Chondrocyte (in vitro differentiated cells): Measurements from ENCODE around the gene NOXA1. TPM values are rescaled to one million over a fixed set of nuclear protein-coding genes. Genes with fewer than 3 reads are reported as not detected.

Source experiments
- DNase-seq: peaks from one replicate; pipeline ENCODE4 v3.0.0; 2021; ENCODE audit warnings: mixed read lengths, low spot score
- H3K27ac Mint-ChIP-seq: one replicate; pipeline ENCODE4 v1.8.0; 2021; ENCODE audit warnings: mild to moderate bottlenecking, moderate library complexity, mixed read lengths; ENCODE audit not compliant: unreplicated experiment
- H3K27me3 Mint-ChIP-seq: 2 replicates; pipeline ENCODE4 v1.8.0; 2021; ENCODE audit warnings: low read depth, mixed read lengths
- H3K36me3 Mint-ChIP-seq: 2 replicates; pipeline ENCODE4 v1.8.0; 2021; ENCODE audit warnings: low read depth, mixed read lengths
- H3K4me1 Mint-ChIP-seq: 2 replicates; pipeline ENCODE4 v1.8.0; 2021; ENCODE audit warnings: low read depth, mild to moderate bottlenecking, mixed read lengths
- H3K4me3 Mint-ChIP-seq: one replicate; pipeline ENCODE4 v1.8.0; 2021; ENCODE audit warnings: mild to moderate bottlenecking, moderate library complexity, mixed read lengths; ENCODE audit not compliant: unreplicated experiment
- H3K9me3 Mint-ChIP-seq: 2 replicates; pipeline ENCODE4 v1.8.0; 2021; ENCODE audit warnings: low read depth, mixed read lengths
- total RNA-seq: library from RNA; stranded (reverse); gene quantifications from 3 replicates; pipeline ENCODE4 v1.2.1, GENCODE V29; 2021
- TF ChIP-seq, protein P1 (sequence below): fragments of 200-600 bp; sonication (generic); IDR thresholded peaks from 2 replicates; pipeline ENCODE4 v1.5.0; 2021; ENCODE audit warnings: antibody characterized with exemption, mild to moderate bottlenecking, moderate library complexity

Gene NOXA1
- total RNA-seq, 1 donor from 2014 or later = 2.0 TPM

- TF ChIP-seq, protein P1, sequence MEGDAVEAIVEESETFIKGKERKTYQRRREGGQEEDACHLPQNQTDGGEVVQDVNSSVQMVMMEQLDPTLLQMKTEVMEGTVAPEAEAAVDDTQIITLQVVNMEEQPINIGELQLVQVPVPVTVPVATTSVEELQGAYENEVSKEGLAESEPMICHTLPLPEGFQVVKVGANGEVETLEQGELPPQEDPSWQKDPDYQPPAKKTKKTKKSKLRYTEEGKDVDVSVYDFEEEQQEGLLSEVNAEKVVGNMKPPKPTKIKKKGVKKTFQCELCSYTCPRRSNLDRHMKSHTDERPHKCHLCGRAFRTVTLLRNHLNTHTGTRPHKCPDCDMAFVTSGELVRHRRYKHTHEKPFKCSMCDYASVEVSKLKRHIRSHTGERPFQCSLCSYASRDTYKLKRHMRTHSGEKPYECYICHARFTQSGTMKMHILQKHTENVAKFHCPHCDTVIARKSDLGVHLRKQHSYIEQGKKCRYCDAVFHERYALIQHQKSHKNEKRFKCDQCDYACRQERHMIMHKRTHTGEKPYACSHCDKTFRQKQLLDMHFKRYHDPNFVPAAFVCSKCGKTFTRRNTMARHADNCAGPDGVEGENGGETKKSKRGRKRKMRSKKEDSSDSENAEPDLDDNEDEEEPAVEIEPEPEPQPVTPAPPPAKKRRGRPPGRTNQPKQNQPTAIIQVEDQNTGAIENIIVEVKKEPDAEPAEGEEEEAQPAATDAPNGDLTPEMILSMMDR = no peak
- H3K4me1 Mint-ChIP-seq = peaks cover 36% of the 10 kb centered on the region
- H3K36me3 Mint-ChIP-seq = peaks cover 3% of the 10 kb centered on the region
- H3K27ac Mint-ChIP-seq = peak overlapping the region; percentile 57
- H3K27me3 Mint-ChIP-seq = no peaks in the 10 kb centered on the region
- H3K9me3 Mint-ChIP-seq = no peaks in the 10 kb centered on the region
- no peak overlapping the region for H3K4me3 Mint-ChIP-seq
- no peak for DNase-seq
Measured at GRCh38 chr9:137454597-137455358, 31.6 kb downstream of the NOXA1 start.

DNA sequence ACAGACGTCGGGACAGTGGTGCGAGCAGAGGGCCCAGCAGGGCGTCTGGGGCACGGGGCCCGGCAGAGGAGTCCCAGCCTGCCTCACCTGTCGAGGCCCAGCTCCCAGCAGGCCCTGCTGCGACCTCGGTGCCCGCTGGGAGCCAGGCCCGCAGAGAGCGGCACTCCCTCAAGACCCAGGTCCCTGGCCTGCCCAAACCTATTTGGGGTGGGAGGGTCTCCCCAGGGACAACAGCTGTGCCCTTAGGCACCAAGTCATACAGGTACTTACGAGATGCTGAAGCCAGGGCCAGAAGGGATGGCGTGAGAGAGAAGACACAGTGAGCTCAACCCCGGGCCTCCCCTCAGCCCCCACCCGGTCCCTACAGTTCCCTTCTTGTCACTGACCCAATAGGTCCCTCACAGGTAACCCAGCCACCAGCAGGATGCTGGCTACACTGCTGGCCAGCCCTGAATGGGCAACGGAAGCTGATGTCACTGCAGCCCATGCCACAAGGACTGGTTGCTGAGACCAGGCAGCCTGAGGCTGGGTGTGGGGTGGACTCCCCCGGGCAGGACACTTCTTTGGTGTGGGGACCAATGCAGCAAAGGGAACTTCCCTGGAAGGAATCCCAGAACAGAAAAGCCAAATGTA is 32.3 kb downstream of the NOXA1 start:
- Mint-ChIP-seq H3K36me3 (peaks cover 3% of the 10 kb centered on the region), H3K4me1 (peaks cover 36% of the 10 kb centered on the region), H3K4me3 (peak overlapping the region; percentile 48), H3K27me3 (no peaks in the 10 kb centered on the region), H3K9me3 (no peaks in the 10 kb centered on the region), H3K27ac (peak overlapping the region; percentile 91)
- TF ChIP-seq, protein P1 = no peak
- DNase-seq = no peak

GRCh38 chr9:137456061-137456863 is 33.1 kb downstream of the NOXA1 start:
- DNase-seq = no peak
- Mint-ChIP-seq H3K4me3 (peak overlapping the region; percentile 57), H3K27ac (peak overlapping the region; percentile 91), H3K36me3 (peaks cover 3% of the 10 kb centered on the region), H3K9me3 (no peaks in the 10 kb centered on the region), H3K27me3 (no peaks in the 10 kb centered on the region), H3K4me1 (peaks cover 36% of the 10 kb centered on the region)
- TF ChIP-seq, protein P1 = no peak

DNA sequence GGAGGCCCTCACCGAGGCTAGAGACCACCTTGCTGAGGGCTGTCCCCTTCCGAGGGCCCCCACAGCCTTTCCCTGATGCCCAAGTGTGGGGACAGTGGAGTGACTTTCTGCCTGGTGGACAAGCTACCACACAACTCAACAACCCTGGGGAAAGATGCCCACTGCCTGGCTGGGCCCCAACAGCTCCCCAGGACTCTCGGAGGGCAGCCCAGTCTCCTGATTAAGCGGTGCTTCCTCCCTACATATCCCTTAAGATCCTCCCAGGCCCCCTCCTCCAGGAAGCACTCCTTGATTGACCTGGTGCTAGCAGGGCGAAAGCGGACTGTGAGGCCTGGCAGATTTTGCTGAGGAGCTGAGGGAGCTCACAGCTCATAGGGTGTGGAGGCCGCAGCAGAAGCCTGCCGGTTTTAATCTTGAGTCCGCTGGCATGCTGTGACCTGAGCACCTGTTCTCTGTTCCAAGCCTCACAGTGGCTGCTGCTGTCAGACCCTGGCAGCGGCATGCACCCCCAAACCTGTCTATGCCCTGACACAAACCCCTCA is 33.7 kb downstream of the NOXA1 start:
- H3K27ac Mint-ChIP-seq = peak overlapping the region; percentile 91

More for the DNA sequence above, 33.7 kb downstream of the NOXA1 start:
- Mint-ChIP-seq H3K9me3 (no peaks in the 10 kb centered on the region), H3K4me1 (peaks cover 36% of the 10 kb centered on the region), H3K4me3 (peak overlapping the region; percentile 57), H3K36me3 (peaks cover 3% of the 10 kb centered on the region), H3K27me3 (no peaks in the 10 kb centered on the region)
- TF ChIP-seq, protein P1 = no peak
- no peak for DNase-seq
